PC-3 (cell line): ENCODE results near the gene ZBED6. TPM values are rescaled to one million over a fixed set of nuclear protein-coding genes. Genes with fewer than 3 reads are reported as not detected.

Source experiments
- ATAC-seq: fragments of 200-7000 bp; cut with Tn5 transposase; 2 replicates; pipeline ENCODE4 v1.9.1; 2020; ENCODE audit warnings: mild to moderate bottlenecking, moderate library complexity
- BruUV-seq: library from RNA; stranded (reverse); fragments of 400-500 nt; replicated peaks from 2 replicates; lab custom pipeline; 2021; lab: Mats Ljungman, UMichigan
- CTCF ChIA-PET: fragments of 300-600 bp; sonication (Branson Sonifier 250); formaldehyde crosslinking; loops from one replicate; lab custom pipeline; 2022; ENCODE audit warnings: antibody characterized with exemption; lab: Charles Lee
- POLR2A ChIA-PET: fragments of 300-600 bp; sonication (Branson Sonifier 250); formaldehyde crosslinking; loops from one replicate; lab custom pipeline; 2022; ENCODE audit warnings: antibody characterized with exemption; ENCODE audit not compliant: unreplicated experiment; lab: Charles Lee
- DNase-seq: peaks from one replicate; pipeline ENCODE4 v3.0.0-alpha.2; 2015
- H2AFZ ChIP-seq: fragments of 300-600 bp; sonication (generic); 2 replicates; pipeline ENCODE4 v1.6.0; 2016; ENCODE audit warnings: antibody characterized with exemption, low read length
- H3F3A ChIP-seq: fragments of 300-600 bp; sonication (generic); one replicate; pipeline ENCODE4 v1.6.0; 2017; ENCODE audit warnings: antibody characterized with exemption, low read length, control low read depth, mild to moderate bottlenecking; ENCODE audit not compliant: unreplicated experiment
- H3K27ac ChIP-seq: fragments of 300-600 bp; sonication (generic); 2 replicates; pipeline ENCODE4 v1.5.1; 2016; ENCODE audit warnings: mild to moderate bottlenecking, low read length
- H3K27me3 ChIP-seq: fragments of 300-600 bp; sonication (generic); 2 replicates; pipeline ENCODE4 v1.6.1; 2016; ENCODE audit warnings: low read length, mixed read lengths
- H3K36me3 ChIP-seq: fragments of 300-600 bp; sonication (generic); 2 replicates; pipeline ENCODE4 v1.6.1; 2016; ENCODE audit warnings: low read depth, mixed run types, low read length, mixed read lengths
- H3K4me1 ChIP-seq: fragments of 300-600 bp; sonication (generic); 2 replicates; pipeline ENCODE4 v1.5.1; 2016; ENCODE audit warnings: low read length; ENCODE audit not compliant: insufficient read depth
- H3K4me2 ChIP-seq: fragments of 300-600 bp; sonication (generic); 2 replicates; pipeline ENCODE4 v1.6.0; 2016; ENCODE audit warnings: low read length
- H3K4me3 ChIP-seq: fragments of 300-600 bp; sonication (generic); 2 replicates; pipeline ENCODE4 v1.5.1; 2016; ENCODE audit warnings: mild to moderate bottlenecking, low read length, mixed read lengths
- H3K79me2 ChIP-seq: fragments of 300-600 bp; sonication (generic); 2 replicates; pipeline ENCODE4 v1.6.1; 2017; ENCODE audit warnings: low read length, mixed read lengths
- H3K9ac ChIP-seq: fragments of 300-600 bp; sonication (generic); 2 replicates; pipeline ENCODE4 v1.6.0; 2016; ENCODE audit warnings: mild to moderate bottlenecking, low read length
- H3K9me2 ChIP-seq: fragments of 300-600 bp; sonication (generic); replicated peaks from 2 replicates; pipeline ENCODE4 v1.6.1; 2016; ENCODE audit warnings: mixed run types, low read length, mixed read lengths
- H3K9me3 ChIP-seq: fragments of 300-600 bp; sonication (generic); 2 replicates; pipeline ENCODE4 v1.6.1; 2016; ENCODE audit warnings: low read length, mixed read lengths
- H4K20me1 ChIP-seq: fragments of 300-600 bp; sonication (generic); 2 replicates; pipeline ENCODE4 v1.6.1; 2016; ENCODE audit warnings: low read length, mixed read lengths
- EZH2 ChIP-seq: fragments of 300-600 bp; sonication (generic); IDR thresholded peaks from one replicate; pipeline ENCODE4 v1.6.1; 2017; ENCODE audit warnings: antibody characterized with exemption, mild to moderate bottlenecking, low read length; ENCODE audit not compliant: unreplicated experiment
- EZH2phosphoT487 ChIP-seq: fragments of 300-600 bp; sonication (generic); IDR thresholded peaks from 2 replicates; pipeline ENCODE4 v1.6.1; 2018; ENCODE audit warnings: mild to moderate bottlenecking, antibody characterized with exemption, low read length, borderline replicate concordance
- intact Hi-C: fragments of 100-400 bp; cut with micrococcal nuclease; formaldehyde crosslinking; loops from 2 replicates; pipeline ENCODE4 v1.9.0; 2023
- total RNA-seq: library from RNA; depleted of rRNA; stranded (reverse); fragments of >200 nt; gene quantifications from 2 replicates; pipeline ENCODE4 v1.2.3, GENCODE V29; 2014
- TF ChIP-seq, protein P1 (sequence below): fragments of 300-600 bp; sonication (generic); conservative IDR thresholded peaks from 2 replicates; pipeline ENCODE4 v1.5.1; 2017; ENCODE audit warnings: antibody characterized with exemption, low read depth, mild to moderate bottlenecking, low read length

ZBED6 gene
- total RNA-seq, 1 experiment from 2014 or later, result 12.9 TPM

DNA sequence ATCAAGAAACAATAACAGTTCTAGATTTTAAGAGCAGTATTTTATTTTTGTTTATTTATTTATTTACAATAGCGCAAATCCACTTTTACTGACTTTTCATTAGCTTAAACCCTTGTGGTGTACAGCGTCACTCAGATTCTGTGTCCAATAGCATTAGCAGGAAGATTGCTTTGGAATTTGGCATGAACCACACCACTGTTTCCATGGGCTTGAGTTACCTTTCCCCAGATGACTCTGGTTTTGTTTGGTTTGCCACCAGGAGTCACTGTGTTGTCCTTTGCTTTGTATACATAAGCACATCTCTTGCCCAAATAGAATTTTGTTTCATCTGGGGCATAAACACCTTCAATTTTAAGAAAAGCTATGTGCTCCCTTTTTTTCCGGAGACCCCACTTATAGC, 40.1 kb downstream of the ZBED6 start:
- Histone ChIP-seq H3K4me1 (no peaks in the 10 kb centered on the region), H3K9me2 (no peaks in the 10 kb centered on the region), H3K9me3 (no peaks in the 10 kb centered on the region), H3K27me3 (no peaks in the 10 kb centered on the region), H3K27ac (no peak overlapping the region), H3K79me2 (no peaks in the 10 kb centered on the region), H3K4me3 (no peak overlapping the region), H3K9ac (no peak overlapping the region), H4K20me1 (no peaks in the 10 kb centered on the region), H3K4me2 (no peak overlapping the region), H3F3A (no peaks in the 10 kb centered on the region), H3K36me3 (peaks cover 70% of the 10 kb centered on the region), H2AFZ (no peak overlapping the region)
- TF ChIP-seq EZH2 (no peak), EZH2phosphoT487 (no peak)
- TF ChIP-seq, protein P1, sequence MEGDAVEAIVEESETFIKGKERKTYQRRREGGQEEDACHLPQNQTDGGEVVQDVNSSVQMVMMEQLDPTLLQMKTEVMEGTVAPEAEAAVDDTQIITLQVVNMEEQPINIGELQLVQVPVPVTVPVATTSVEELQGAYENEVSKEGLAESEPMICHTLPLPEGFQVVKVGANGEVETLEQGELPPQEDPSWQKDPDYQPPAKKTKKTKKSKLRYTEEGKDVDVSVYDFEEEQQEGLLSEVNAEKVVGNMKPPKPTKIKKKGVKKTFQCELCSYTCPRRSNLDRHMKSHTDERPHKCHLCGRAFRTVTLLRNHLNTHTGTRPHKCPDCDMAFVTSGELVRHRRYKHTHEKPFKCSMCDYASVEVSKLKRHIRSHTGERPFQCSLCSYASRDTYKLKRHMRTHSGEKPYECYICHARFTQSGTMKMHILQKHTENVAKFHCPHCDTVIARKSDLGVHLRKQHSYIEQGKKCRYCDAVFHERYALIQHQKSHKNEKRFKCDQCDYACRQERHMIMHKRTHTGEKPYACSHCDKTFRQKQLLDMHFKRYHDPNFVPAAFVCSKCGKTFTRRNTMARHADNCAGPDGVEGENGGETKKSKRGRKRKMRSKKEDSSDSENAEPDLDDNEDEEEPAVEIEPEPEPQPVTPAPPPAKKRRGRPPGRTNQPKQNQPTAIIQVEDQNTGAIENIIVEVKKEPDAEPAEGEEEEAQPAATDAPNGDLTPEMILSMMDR, result peak; percentile 47
- CTCF ChIA-PET, result interaction anchor here (0.6 kb wide), 2 partner anchors 326 to 672 kb away, joined by 3 read pairs; no protein-coding TSS in a partner anchor
- intact Hi-C loops, result no loop called here
- no TSS peak for BruUV-seq
- POLR2A ChIA-PET, result no interaction called here
- DNase-seq, result no peak
- ATAC-seq, result no peak

DNA sequence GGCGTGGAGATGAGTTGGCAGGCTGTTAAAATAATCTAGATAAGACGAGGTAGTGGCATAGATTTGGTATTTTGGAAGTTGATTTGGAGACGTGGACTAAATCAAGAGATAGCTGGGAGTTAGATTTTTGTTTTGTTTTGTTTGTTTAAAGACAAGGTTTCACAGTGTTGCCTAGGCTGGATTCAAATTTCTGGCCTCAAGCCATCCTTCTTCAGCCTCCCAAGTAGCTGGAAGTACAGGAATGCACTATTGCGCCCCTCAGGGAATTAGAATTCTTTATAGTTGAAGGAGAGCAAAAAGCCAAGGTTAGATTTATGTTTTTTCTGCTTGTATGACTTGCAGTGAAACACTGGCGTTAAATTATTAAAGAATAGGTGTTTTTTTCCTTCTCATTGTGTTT, 43.7 kb downstream of the ZBED6 start:
- H4K20me1 ChIP-seq, result no peaks in the 10 kb centered on the region
- no peak for DNase-seq
- H3K4me2 ChIP-seq, result no peak overlapping the region
- H2AFZ ChIP-seq, result no peak overlapping the region
- BruUV-seq, result no TSS peak
- H3K79me2 ChIP-seq, result no peaks in the 10 kb centered on the region
- ChIA-PET CTCF (no interaction called here), POLR2A (no interaction called here)
- no peaks in the 10 kb centered on the region for H3K27me3 ChIP-seq
- H3K9me2 ChIP-seq, result no peaks in the 10 kb centered on the region
- peaks cover 64% of the 10 kb centered on the region for H3K36me3 ChIP-seq
- ATAC-seq, result peak; percentile 29; the same call in 1 of the 2 replicates
- no peak overlapping the region for H3K4me3 ChIP-seq
- no peaks in the 10 kb centered on the region for H3F3A ChIP-seq
- H3K4me1 ChIP-seq, result no peaks in the 10 kb centered on the region
- intact Hi-C loops, result no loop called here
- no peaks in the 10 kb centered on the region for H3K9me3 ChIP-seq
- no peak overlapping the region for H3K9ac ChIP-seq
- no peak overlapping the region for H3K27ac ChIP-seq
- TF ChIP-seq, protein P1, result no peak
- no peak for TF ChIP-seq EZH2
- TF ChIP-seq EZH2phosphoT487, result no peak

- BruUV-seq, result no TSS peak
- CTCF ChIA-PET, result no interaction called here
- POLR2A ChIA-PET, result interaction anchor here (0.6 kb wide), 1 partner anchor 271 kb away, joined by 4 read pairs; no protein-coding TSS in a partner anchor
Measured at GRCh38 chr1:203840208-203840808, 44.9 kb downstream of the ZBED6 start.

More at GRCh38 chr1:203840208-203840808, 44.9 kb downstream of the ZBED6 start:
- no peak for DNase-seq
- no peaks in the 10 kb centered on the region for H3K4me1 ChIP-seq
- H3K36me3 ChIP-seq, result peaks cover 62% of the 10 kb centered on the region
- no peak overlapping the region for H2AFZ ChIP-seq
- TF ChIP-seq, protein P1, result no peak
- no peak for TF ChIP-seq EZH2
- no peaks in the 10 kb centered on the region for H3K9me2 ChIP-seq
- ATAC-seq, result no peak
- no peak overlapping the region for H3K9ac ChIP-seq
- intact Hi-C loops, result no loop called here
- no peaks in the 10 kb centered on the region for H3F3A ChIP-seq
- H3K27me3 ChIP-seq, result no peaks in the 10 kb centered on the region
- no peak overlapping the region for H3K4me2 ChIP-seq
- H3K4me3 ChIP-seq, result no peak overlapping the region
- H3K79me2 ChIP-seq, result no peaks in the 10 kb centered on the region
- H3K9me3 ChIP-seq, result no peaks in the 10 kb centered on the region
- no peak overlapping the region for H3K27ac ChIP-seq
- H4K20me1 ChIP-seq, result no peaks in the 10 kb centered on the region
